Loucy (cell line): ENCODE results near the gene IQCE.

Experiments used
- H2AFZ ChIP-seq: fragments of 200-600 bp; sonication (generic); 2 replicates; pipeline ENCODE4 v1.6.0; 2016; ENCODE audit warnings: antibody characterized with exemption, mild to moderate bottlenecking, low read length, moderate library complexity
- H3F3A ChIP-seq: fragments of 200-600 bp; 2 replicates; pipeline ENCODE4 v1.6.0; 2016; ENCODE audit warnings: antibody characterized with exemption, low read depth, mild to moderate bottlenecking
- H3K27me3 ChIP-seq: fragments of 200-600 bp; sonication (generic); 2 replicates; pipeline ENCODE4 v1.6.1; 2014; ENCODE audit warnings: low read length, mild to moderate bottlenecking; ENCODE audit not compliant: insufficient read depth, poor library complexity, severe bottlenecking
- H3K36me3 ChIP-seq: fragments of 200-600 bp; sonication (generic); 2 replicates; pipeline ENCODE4 v1.6.1; 2016; ENCODE audit warnings: low read length; ENCODE audit not compliant: insufficient read depth
- H3K4me1 ChIP-seq: fragments of 200-600 bp; sonication (generic); 2 replicates; pipeline ENCODE4 v1.5.1; 2014; ENCODE audit warnings: low read length, mild to moderate bottlenecking; ENCODE audit not compliant: insufficient read depth, poor library complexity, severe bottlenecking
- H3K4me2 ChIP-seq: fragments of 200-600 bp; sonication (generic); 2 replicates; pipeline ENCODE4 v1.6.0; 2014; ENCODE audit warnings: antibody characterized with exemption, low read length, low read depth, mild to moderate bottlenecking; ENCODE audit not compliant: poor library complexity, severe bottlenecking
- H3K4me3 ChIP-seq: fragments of 200-600 bp; sonication (generic); 2 replicates; pipeline ENCODE4 v1.5.1; 2014; ENCODE audit warnings: low read length, mild to moderate bottlenecking, mixed read lengths; ENCODE audit not compliant: poor library complexity, severe bottlenecking
- H3K79me2 ChIP-seq: fragments of 200-600 bp; sonication (generic); 2 replicates; pipeline ENCODE4 v1.6.1; 2014; ENCODE audit warnings: low read length; ENCODE audit not compliant: insufficient read depth
- H3K9ac ChIP-seq: fragments of 200-600 bp; sonication (generic); 2 replicates; pipeline ENCODE4 v1.6.0; 2014; ENCODE audit warnings: mild to moderate bottlenecking, low read depth, low read length, moderate library complexity; ENCODE audit not compliant: poor library complexity, severe bottlenecking
- H3K9me2 ChIP-seq: fragments of 200-600 bp; sonication (generic); replicated peaks from 2 replicates; pipeline ENCODE4 v1.6.1; 2016; ENCODE audit warnings: low read depth, low read length, mixed read lengths
- H3K9me3 ChIP-seq: fragments of 200-600 bp; sonication (generic); 2 replicates; pipeline ENCODE4 v1.6.1; 2014; ENCODE audit warnings: mild to moderate bottlenecking, antibody characterized with exemption, low read length, low read depth; ENCODE audit not compliant: insufficient read depth
- H4K20me1 ChIP-seq: fragments of 200-600 bp; sonication (generic); 2 replicates; pipeline ENCODE4 v1.6.0; 2014; ENCODE audit warnings: antibody characterized with exemption, low read length, mild to moderate bottlenecking; ENCODE audit not compliant: insufficient read depth, poor library complexity, severe bottlenecking
- CTCF ChIP-seq: fragments of 200-600 bp; sonication (generic); conservative IDR thresholded peaks from 2 replicates; pipeline ENCODE4 v1.5.1; 2014; ENCODE audit warnings: mild to moderate bottlenecking, antibody characterized with exemption, low read length
- EZH2phosphoT487 ChIP-seq: fragments of 200-600 bp; IDR thresholded peaks from 2 replicates; pipeline ENCODE4 v1.6.1; 2018; ENCODE audit warnings: antibody characterized with exemption, mild to moderate bottlenecking, moderate library complexity, borderline replicate concordance

IQCE gene

GRCh38 chr7:2564970-2565540, 6.3 kb downstream of the IQCE start:
- Histone ChIP-seq H3K9ac (no peak overlapping the region), H3K4me3 (no peak overlapping the region), H3K4me1 (no peaks in the 10 kb centered on the region), H3K9me2 (no peaks in the 10 kb centered on the region), H3K79me2 (no peaks in the 10 kb centered on the region), H3K27me3 (no peaks in the 10 kb centered on the region), H3K9me3 (no peaks in the 10 kb centered on the region), H3K36me3 (no peaks in the 10 kb centered on the region), H2AFZ (no peak overlapping the region), H3K4me2 (no peak overlapping the region), H3F3A (no peaks in the 10 kb centered on the region), H4K20me1 (no peaks in the 10 kb centered on the region)
- TF ChIP-seq CTCF, result no peak
- no peak for TF ChIP-seq EZH2phosphoT487

GRCh38 chr7:2566348-2566889, 7.6 kb downstream of the IQCE start:
- Histone ChIP-seq H3K27me3 (no peaks in the 10 kb centered on the region), H3K79me2 (no peaks in the 10 kb centered on the region), H3K4me2 (no peak overlapping the region), H4K20me1 (no peaks in the 10 kb centered on the region), H3K4me3 (no peak overlapping the region), H3F3A (no peaks in the 10 kb centered on the region), H2AFZ (no peak overlapping the region), H3K9ac (no peak overlapping the region), H3K9me2 (no peaks in the 10 kb centered on the region), H3K36me3 (no peaks in the 10 kb centered on the region), H3K9me3 (no peaks in the 10 kb centered on the region), H3K4me1 (no peaks in the 10 kb centered on the region)
- TF ChIP-seq CTCF (no peak), EZH2phosphoT487 (no peak)

- no peak overlapping the region for H3K9ac ChIP-seq
- H3K79me2 ChIP-seq, result no peaks in the 10 kb centered on the region
- no peaks in the 10 kb centered on the region for H3K9me2 ChIP-seq
- no peaks in the 10 kb centered on the region for H3K36me3 ChIP-seq
- TF ChIP-seq EZH2phosphoT487, result no peak
- no peak for TF ChIP-seq CTCF
- no peaks in the 10 kb centered on the region for H4K20me1 ChIP-seq
- no peak overlapping the region for H3K4me3 ChIP-seq
- no peaks in the 10 kb centered on the region for H3K4me1 ChIP-seq
- H2AFZ ChIP-seq, result no peak overlapping the region
- no peaks in the 10 kb centered on the region for H3K27me3 ChIP-seq
- H3K9me3 ChIP-seq, result no peaks in the 10 kb centered on the region
- H3K4me2 ChIP-seq, result no peak overlapping the region
- H3F3A ChIP-seq, result no peaks in the 10 kb centered on the region
Measured at GRCh38 chr7:2566890-2567678, 8.3 kb downstream of the IQCE start.
